HK-2 (cell line): Measurements from ENCODE around the gene KCNK2.

Experiments
- DNase-seq: peaks from one replicate; pipeline ENCODE4 v3.0.0-alpha.2; 2018; ENCODE audit not compliant: unreplicated experiment

The KCNK2 gene

DNA sequence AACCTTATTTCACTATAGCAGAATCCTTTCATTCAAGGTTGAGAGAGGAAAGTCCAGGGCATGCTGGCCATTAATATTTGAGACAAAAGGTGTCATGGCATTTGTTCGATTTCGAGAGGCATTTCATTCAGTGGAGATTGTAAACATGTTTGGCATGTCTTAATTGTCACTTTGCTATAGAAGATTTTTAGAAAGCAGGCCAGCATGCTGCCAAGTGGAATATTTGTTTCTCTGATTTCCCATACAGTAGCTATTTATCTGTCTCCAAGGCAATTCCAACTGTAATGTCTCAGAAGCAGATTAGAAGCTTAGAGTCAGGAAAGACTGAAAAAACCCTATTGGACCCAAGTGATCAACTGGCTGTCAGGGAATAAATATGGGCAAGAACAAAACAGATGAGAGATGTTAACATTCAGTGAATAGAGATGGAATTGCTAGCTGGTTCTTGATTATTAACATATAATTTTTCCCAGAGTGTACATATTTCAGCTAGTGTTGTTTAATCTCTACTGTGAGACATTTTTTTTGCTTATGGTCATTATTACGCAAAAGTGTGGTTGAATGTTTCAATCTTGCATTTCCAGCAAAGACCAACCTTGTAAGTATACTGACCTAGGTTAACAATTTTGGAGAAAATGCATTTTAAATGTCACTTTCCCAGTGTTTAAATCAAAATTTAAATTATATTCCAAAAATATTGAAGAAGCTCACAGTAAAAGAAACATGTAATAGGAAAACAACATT lies 174.6 kb downstream of the KCNK2 start:
- no peak for DNase-seq

DNA sequence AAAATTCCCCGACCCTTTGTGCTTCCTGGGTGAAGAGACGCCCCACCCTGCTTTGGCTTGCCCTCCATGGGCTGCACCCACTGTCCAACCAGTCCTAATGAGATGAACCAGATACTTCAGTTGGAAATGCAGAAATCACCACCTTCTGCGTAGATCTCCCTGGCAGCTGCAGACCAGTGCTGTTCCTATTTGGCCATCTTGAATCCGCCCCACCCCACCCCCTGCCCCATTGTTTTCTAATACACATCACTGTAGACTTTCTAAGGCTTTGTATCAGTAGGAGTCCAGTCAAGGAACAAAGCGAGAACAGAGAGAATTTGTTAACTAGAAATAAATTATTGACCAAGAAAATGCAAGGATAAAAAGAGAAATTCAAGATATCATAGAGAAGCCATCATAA lies 178.2 kb downstream of the KCNK2 start:
- DNase-seq: no peak

DNA sequence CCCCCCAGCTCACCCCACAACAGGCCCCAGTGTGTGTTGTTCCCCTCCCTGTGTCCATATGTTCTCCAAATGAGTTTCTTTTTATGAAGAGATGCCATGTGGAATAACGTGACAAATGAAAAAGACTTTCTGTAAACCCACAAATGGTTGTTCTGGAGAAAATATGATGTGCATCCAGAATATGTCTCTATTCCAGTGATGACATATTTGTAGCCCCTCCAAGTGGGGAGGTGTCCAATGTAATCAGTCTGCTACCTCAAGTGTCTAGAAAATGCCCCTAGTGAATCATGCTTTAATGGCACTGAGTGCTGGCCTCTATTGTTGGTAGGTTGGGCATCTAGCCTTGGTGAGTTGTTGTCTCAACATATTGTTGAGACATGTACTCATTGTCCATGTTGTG lies 179.6 kb downstream of the KCNK2 start:
- DNase-seq: no peak

DNA sequence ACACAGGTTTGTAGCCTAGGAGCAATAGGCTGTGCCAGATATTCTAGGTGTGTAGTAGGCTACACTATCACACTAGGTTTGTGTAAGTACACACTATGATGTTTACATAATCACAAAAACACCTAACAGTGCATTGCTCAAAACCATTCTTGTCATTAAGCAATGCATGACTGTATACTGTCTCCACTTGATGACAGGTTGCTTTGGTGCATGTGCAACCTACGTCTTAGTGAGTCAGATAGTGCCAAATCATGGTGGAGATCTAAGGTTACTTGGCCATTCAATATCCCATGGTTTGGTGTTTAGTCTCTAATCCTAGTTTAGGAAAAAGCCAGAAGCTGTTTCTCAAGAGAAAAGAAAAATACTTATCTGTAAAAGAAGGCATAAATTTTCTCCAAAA lies 181.1 kb downstream of the KCNK2 start:
- DNase-seq: no peak

DNA sequence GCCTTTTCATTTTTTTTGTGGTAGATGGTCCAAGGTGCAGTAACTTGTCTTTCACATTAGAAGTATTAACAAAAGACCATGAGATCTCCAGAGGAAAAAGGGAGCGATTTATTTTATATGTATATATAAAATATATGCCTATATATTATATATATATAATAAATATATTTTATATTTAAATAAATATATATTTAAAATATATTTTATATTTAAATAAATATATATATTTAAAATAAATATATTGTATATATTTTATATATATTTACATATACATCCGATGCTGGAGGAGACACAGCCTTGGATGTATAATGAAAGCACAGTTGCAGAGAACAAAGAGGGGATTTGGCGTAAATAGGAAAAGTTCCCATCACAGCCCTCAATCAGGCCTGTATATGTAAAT lies 182.1 kb downstream of the KCNK2 start:
- DNase-seq: no peak

DNA sequence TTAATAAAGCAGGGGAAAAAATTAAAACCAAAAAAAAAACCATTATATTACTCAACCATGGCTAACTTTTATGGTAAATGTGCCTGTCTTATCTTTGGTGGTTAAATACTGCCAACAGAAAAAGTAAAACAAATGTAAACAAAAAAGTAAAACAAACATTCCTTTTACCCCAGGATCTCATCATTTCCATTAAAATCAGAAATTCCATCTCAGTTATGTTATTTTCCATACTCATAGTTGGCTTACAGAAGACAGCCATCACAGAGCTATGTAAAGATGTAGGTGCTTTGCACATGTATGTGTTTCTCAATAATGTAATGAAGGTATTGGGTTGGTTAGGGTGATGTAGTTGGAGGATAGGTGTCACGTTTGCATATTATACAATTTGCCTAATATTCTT lies 185.0 kb downstream of the KCNK2 start:
- no peak for DNase-seq

DNA sequence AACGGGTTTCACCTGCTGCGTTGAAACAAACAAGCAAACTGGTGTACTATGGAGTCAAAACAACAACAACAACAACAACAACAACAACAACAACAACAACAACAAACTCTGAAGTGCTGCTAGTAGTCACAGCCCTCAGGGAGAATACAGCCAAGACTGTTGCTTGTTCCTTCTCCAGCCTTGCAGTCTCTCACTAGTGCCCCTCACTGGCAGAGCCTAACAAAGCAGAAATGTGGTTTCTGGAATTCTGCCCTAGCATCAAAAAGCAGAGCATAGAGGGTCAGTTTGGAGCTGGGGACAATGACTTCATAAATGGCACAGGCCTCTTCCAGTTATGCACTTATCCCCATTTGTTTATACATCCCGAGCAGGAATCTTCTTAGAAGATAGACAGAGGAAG lies 187.4 kb downstream of the KCNK2 start:
- no peak for DNase-seq

DNA sequence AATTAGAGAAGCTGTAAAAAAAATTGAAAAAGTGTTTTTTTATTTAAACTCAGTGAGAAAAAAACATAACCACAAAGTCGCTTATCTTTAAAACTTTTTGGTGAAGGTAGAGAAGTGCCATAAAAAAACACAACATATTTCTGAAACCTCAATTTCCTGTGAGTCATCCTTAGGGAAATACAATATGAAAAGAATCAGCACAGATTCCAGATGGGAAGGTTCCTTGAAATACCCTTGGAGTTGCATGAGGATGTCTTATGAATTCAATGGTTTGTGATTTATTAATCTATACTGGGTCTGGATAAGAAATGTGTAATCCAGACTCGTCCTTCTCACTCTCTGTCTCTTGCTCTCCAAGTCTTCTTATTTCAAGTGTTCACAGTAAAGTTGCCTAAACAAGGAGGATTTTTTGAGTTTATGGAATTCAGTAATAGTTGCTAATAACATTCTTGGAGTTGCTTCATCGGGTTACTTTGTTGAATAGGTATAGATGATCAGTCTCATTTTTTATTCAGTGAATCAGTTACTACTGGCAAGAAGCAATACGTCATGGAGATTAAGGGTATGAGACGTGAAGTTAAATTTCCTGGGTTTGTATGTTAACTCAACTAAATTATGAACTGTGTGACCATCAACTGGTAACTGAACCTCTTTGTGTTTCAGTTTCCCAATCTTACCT lies 191.4 kb downstream of the KCNK2 start:
- no peak for DNase-seq

DNA sequence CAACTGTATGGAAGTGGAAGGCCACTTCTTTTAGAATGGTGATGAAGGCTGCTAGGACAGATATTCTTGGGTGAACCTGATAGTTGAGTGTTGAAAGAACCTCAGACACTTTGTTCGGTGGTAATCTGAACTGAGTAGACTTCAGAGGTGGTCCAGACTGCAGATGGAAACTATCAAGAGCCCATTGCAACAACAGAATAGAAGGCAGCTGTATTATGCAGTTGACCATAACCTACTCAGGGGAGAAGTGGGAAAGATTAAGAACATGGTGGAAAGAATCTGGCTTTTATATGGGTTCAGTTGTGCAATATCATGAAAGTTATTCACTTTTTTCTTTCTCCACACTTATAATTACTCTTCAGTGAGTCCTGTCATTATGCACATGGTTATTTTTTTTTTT lies 194.0 kb downstream of the KCNK2 start:
- DNase-seq: no peak

DNA sequence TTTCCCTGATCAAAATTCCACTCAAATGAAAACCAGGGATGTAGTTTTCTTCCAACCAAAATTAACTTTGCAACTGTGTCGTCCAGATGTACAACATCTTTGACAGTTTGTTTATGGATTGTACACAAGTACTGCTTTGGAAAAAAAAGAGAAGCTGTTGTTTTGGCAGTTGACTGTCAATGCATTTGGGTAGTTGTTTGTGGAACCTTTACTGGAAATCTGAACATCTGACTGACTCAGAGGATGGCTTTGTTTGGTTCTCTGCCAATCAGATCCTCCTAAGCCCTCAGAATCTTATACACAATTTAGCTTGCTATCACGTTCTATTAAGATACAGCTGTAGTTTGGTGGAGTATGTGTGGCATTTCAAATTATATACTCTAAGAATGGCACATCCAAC lies 195.0 kb downstream of the KCNK2 start:
- no peak for DNase-seq

DNA sequence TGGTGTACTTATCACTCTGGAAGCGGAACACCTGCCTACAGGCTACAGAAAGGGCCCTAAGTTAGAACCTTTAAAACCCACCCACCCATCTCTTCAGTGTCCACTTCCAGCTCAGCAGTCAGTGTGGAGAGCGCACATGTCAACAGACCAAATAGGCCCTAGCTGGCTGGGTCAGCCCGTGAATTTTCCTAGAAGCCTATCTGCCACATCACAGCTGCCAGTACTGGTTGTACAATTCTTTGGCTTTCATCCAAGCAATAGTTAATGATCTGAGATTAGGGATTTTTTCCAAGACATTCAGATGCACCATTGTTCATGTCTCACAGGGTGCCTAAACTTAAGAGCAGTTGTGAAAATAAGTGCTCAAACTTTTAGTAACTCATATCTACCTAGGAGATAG lies 197.1 kb downstream of the KCNK2 start:
- no peak for DNase-seq

DNA sequence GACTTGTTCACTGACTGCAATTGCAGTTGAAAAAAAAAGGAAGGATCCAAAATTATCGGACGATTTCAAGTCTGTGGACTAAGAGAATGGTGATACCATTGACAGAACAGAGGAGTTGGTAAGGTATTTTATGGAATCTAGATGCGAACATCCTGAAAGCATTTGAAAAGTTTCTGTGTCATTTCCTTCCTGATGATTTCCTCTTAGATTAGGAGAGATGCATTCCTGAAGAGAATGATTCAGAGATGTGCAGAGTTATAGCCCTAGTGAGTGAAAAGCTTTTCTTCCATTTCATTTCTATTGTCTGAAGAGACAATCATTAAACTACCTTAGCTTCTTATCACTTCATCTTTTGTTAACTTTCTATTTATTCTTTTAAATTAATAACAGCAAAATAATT lies 200.0 kb downstream of the KCNK2 start:
- no peak for DNase-seq

DNA sequence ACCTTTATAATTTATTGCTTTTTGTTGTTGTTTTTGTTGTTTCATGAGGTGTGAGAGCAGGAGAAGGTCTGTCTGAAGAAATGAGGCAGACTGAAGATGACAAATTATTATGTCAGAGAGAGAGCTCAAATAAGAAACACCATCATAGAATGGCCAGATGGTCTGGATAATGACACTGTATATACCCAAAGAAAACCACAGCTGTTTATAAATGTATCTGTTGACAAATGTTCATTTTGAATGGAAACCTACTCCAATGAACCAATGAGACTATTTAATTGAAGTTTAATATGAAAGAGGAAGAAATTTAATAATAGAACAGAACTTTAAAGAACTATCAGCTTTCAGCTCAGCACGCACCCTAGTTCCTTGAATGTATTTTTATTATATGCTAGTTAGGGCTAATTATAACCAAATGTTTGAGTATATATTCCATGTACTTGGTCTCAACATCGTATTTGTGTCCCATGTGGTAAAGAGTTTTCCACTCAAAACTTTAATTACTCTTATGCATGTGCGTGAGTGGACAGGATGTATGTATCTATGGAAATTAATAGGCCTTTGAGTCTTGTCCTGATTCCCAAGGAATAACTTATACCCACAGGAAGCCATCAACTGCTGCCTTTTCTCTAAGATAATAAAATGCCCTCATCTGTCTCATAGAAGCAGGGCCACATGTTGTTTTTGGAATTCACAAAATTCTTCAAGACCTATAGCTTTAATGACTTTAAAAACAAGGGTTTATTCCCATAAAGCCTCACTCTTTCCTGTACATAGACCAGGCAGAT lies 202.7 kb downstream of the KCNK2 start:
- DNase-seq: no peak
